HG03095 (cell line): ENCODE data around the gene CD164.

Experiments used
- ATAC-seq: cut with Tn5 transposase; IDR thresholded peaks from one replicate; pipeline ENCODE4 v1.9.1; 2021; ENCODE audit warnings: moderate library complexity; ENCODE audit not compliant: unreplicated experiment

CD164 gene

DNA sequence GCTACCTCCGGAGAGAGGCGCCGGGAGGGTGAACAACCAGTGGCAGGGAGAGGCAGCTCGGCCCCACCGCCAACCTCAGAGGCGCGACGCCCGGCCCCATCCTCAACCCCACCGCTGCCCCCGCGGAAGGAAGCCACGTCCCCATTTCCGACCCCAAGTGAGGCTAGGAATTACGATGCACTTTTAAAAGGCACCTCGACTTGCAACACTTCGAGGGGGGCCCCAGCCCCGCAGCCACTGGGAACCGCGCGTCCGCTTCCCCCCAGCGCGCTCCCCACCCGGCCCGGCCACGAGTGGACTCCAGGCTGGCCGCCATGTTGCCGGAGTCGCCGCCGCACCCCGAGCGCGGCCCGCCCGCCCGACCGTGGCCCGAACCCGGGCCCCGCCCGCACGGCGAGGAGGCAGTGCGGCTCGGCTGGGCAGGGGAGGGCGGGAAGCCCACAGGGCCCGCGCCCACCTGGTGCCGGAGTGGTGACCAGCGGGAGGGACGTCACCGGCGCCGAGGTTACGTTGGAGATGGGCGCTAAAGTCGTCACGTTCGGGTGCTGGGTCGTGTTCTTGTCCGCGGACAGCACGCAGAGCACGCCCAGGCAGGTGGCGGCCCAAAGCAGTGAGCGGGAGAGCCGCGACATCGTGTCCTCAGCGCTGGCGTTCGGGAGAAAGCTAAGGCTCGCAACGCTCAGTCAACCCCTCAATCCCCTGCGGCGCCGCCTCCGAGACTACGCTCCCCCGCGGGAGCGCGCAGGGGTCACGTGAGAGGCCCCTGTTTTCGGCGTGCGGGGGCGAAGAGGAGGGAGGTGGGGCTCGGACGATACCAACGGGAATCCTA lies at the start of gene CD164:
TSS of gene CD164 (minus strand) at position 721 of the 829 bp plus-strand sequence. CDS start at position 632, 89 bp downstream.
- ATAC-seq, result peak; percentile 41

- ATAC-seq, result no peak
These were observed 47.2 kb upstream of the CD164 start for GRCh38 chr6:109429496-109429895.

DNA sequence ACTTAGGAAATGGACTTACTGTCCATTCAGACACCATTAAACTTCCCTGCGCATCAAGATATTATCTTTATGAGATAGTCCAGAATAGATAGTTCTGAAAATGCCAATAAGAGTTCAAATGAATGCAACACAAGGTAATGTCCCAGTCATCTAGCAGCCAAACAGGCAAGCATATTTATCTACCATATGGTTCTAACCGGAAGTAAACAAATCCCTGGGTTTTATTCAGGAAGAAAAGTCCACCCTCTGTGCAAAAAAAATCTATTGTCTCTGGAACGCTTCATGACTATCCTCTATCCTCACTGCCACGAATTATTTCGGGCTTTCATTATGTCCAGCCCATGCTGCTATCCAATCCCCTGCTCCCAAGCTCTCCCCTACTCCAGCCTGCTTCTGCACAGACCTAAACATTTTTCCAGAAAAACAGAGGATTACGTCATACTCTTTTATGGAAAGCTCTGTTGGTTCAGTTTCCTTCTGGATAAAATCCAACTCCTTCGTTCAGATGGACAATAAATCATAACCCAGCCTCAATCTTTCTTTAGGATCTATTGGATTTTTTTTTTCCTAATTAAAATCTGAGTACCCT lies 46.7 kb upstream of the CD164 start:
- ATAC-seq, result no peak

DNA sequence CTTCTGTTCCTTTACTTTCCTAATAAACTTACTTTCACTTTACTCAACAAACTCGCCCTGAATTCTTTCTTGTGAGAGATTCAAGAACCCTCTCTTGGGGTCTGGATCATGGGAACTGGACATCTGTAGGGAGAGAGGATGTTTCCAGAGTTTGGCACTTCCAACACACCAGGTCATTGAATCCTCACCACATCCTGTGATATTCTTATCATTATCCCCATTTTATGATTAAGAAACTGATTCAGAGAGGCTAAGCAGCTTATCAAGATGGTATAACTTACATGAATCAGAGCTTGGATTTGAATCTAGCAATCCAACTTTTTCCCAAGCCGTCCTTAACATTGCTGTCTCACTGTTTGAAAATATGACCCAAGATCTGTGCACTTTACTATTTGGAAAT lies 42.7 kb upstream of the CD164 start:
- no peak for ATAC-seq

GRCh38 chr6:109421184-109421583 lies 38.9 kb upstream of the CD164 start:
- no peak for ATAC-seq

- no peak for ATAC-seq
These were observed 38.5 kb upstream of the CD164 start for GRCh38 chr6:109420751-109421150.

- no peak for ATAC-seq
These were observed 35.4 kb upstream of the CD164 start for GRCh38 chr6:109417646-109418045.

DNA sequence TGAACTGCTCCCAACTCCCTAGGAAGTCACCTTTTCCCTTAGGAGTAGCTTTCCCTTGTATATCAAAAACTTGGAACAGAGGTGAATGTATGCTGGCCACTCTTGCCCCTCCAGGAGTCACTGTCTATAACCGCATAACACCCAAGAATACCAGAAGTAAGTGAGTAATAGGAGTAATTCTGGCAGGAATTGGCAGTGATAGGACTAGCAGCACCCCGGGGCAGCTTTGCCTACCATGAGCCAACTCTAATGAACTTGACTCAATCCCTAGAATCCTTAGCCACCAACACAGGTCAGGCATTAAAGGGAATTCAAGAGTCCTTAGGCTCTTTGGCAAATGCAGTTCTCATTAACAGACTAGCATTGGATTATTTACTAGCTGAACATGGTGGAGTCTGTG lies 28.8 kb upstream of the CD164 start:
- ATAC-seq, result no peak

DNA sequence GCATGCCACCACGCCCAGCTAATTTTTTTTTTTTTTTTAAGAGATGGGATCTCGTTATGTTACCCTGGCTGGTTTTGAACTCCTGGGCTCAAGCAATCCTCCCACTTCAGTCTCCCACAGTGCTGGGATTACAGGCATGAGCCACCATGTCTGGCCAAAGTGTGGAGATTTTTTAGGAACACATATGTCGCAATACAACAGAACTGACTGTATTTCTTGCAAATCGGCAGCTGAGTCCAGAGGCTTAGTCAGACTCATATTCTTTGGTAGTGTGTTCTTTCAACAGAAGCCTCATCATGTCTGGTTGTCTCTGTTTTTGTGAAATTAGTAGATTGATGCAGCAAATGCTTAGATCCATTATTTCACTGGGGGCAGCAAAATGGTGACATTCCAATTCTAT lies 23.9 kb upstream of the CD164 start:
- ATAC-seq, result no peak

DNA sequence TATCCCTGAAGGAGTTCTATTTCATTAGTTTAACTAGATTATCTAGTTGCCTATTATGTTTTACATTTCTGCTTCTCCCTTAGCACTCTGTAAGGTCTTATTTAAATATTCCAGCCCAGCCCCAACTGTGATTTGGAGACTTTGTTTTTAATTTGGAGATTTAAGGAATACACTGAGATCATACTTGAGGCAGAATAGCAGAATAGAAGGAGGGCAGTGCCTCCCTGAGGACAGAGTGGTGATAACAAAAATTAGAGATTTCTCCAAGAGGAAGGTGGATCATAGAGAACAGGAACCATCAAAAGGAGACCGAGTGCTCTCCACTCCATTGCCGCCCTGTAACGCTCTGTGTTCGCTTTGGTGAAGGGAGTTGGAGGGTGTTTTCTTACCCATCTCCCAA lies 14.8 kb upstream of the CD164 start:
- ATAC-seq, result no peak

GRCh38 chr6:109396046-109396718 lies 13.9 kb upstream of the CD164 start:
- ATAC-seq, result no peak

DNA sequence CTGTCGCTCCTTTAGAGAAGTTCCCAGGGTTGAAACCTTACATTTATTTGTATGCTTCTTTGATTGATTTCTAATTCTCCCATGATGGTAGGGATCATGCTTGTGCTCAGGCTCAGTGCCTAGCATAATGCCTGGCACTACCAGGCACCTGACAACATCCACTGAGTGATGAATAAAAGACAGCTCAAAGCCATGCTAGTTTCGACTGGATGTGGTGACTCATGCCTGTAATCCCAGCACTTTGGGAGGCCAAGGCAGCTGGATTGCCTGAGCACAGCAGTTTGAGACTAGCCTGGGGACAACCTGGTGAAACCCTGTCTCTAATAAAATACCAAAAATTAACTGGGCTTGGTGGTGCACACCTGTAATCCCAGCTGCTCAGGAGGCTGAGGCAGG lies 11.6 kb upstream of the CD164 start:
- ATAC-seq, result no peak

DNA sequence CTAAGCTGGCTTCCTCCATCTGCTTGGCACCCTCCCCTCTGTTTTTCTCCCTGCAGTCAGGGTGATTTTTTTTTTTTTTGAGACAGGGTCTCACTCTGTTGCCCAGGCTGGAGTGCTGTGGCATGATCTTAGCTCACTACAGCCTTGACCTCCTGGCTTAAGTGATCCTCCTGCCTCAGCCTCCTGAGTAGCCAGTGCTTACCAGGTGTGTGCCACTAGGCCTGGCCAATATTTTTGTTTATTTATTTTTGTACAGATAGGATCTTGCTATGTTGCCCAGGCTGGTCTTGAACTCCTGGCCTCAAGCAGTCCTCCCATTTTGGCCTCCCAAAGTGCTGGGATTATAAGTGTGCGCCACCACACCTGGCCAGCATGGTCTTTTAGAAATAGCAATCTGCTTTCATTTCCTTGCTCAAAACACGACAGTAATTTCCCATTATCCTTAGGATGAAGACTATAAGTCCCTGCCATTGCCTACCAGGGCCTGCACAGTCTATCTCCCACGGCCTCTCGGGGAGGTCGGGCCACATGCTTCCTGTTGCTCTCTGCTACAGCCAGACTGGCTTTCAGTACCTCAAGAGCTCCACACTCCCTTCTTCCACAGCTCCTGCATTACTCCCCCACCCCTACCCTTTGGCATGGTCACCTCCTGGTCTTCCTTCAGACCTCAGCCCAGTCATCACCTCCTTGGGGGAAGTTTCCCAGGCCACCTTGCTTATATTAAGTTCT lies 11.1 kb upstream of the CD164 start:
- ATAC-seq, result no peak

DNA sequence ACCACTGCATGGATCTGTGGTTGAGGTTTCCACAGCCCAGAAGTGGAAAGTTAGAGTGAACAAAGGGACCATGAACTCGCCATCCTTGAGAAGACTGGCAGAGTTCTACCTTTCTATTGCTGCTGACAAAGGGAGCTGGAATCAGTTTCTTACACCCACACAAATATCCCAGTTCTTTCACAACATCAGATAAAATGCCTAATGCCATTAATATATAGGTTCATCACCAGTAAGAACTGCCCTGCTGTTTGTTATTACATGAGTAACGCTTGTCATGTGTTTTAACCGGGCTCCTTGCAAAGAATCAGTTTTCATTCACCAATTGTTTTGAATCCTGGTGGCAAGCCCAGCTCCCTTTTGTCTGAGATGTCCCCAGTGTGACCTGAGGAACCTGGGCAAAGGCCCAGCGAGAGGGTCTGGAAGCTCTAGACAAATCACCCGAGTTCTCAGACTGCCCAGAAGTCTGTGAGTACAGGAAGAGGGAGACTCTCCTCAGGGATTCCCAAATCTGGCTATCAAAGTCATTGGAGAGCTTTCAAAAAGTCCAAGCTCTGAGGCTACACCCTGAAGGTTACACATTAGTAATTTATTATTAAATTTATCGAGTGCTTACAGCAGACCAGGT lies 7.5 kb upstream of the CD164 start:
- ATAC-seq, result no peak

GRCh38 chr6:109388265-109388664 lies 6.0 kb upstream of the CD164 start:
- no peak for ATAC-seq

DNA sequence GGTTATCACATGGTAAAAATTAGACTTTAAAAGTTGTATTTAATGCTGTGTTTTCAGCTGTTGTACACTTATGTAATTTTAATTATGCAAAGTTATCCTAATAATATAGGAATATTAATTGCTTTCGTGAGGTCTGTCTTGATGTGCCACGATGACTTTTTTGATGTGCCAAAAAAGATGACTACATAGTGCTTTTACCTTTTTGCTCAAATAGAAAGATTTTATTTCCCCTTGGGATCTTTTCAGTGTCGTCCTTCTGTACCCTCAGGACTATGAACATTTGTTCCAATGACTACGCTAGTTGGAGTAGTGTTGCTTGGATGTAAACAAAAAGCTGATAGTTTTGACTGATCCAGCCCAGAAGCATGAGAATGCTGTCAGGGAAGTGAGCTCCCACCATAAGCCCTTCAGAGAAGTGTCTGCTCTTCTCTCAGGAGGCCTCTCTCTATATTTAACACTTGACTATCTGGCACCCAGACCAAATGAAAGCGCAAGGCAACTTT lies 1.2 kb upstream of the CD164 start:
- no peak for ATAC-seq

- ATAC-seq, result peak; percentile 62
These were observed 540 bp upstream of the CD164 start for GRCh38 chr6:109382576-109383437.

- peak; percentile 3 for ATAC-seq
These were observed 1.1 kb downstream of the CD164 start for GRCh38 chr6:109381061-109381746.

GRCh38 chr6:109379711-109380110 lies 2.6 kb downstream of the CD164 start:
- ATAC-seq, result no peak
